Femur (tissue), 1 donor: ENCODE results near the gene GPS1.

Source experiments
- DNase-seq: peaks from one replicate; pipeline ENCODE4 v3.0.0-alpha.2; 2017

The GPS1 gene

DNA sequence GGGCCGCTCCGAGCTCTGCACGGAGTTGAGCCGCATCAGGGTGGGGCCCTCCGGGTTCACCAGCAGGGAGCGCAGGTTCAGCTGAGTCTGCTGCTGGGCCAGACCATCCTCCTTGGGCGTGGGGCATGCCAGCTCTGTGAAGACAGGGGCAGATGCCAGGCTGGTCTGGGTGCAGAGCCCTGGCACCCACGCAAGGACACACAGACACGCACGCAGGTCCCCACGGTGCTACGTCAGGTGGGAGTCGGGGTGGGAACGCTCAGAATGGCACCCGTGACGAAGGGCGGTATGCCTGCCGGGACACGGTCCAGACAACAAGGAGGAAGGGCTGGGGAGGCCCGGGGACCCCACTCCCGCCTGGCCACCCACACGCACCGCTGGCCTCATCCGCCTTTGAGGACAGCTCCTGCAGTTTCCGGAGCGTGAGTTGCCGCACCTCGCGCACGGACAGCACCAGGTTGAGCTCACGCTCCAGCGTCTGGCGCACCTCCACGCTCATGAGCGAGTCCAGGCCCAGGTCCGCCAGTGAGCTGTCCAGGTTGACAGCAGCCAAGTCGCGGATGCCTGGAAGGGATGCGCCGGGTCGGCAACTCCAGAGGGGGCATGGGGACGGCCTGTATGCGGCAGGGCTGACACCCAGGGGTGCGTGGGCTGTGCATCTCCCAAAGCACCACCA, 29.2 kb downstream of the GPS1 start:
- no peak for DNase-seq

DNA sequence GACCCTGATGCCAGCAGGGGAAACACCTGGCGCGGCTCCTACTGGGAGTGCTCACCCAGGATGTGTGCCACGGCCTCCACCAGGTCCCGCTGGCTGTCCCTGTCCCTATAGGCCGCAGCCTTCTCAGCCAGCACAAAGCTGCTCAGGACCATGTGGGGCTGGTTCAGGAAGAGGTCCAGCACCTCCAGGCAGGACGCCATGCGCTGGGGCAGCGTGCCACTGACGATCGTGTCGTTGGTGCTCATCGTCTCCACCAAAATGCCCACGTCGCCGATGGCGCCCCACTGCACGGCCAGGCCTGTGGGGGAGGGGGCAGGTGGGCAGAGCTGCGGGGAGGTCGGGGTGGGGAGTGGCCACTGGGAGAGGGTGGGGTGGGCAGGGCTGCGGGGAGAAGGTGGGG, 29.8 kb downstream of the GPS1 start:
- no peak for DNase-seq

DNA sequence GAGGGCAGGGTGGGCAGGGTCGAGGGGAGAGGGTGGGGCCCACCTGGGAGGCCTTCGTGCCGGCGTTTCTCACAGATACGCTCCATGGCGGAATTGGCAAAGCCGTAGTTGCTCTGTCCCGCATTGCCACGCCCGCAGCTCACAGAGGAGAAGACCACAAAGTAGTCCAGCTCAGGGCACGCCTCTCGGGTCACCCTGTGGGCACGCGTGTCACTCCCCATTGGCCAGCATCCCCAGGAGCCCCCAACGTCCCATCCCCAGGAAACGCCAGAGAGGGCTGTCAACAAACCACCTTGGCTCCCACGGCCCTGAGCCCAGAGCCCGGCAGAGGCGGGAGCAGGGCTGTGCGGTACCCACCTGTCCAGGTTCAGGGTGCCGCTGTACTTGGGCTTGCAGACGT, 30.3 kb downstream of the GPS1 start:
- no peak for DNase-seq

DNA sequence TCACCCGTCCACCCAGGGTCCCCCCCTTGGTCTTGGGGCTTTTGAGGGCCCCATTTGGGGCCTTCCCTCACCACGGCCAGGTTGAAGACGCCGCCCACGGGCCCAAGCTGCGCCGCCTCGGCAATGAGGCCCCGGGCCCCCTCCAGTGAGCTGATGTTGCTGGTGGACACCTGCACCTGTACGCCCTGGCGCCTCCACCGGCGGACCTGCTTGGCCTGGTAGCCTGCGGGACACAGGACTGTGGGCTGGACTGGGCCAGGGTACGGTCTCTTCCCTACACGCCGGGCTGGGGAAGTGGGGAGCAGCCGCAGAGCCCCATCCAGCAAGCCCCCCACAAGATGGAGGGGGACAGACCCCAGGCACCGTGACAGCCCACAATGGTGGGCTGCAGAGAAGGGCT, 30.8 kb downstream of the GPS1 start:
- DNase-seq: no peak

DNA sequence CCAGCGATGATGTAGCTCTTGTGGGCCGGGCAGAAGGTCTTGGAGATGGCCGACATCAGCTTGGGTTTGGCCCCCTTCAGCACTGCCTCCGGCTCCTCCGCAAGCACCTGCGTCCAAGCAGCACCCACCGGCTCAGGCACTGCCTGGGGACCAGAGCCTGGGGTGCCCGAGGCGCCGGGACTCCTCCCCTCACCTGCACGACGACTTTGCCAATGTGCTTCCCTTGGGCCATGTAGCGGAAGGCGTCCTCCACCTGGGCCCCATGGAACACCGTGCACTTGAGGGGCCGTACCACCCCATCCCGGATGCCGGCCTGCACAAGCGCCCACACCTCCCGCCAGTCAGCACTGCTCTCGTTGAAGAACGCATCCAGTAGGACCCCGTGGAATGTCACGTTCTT, 31.3 kb downstream of the GPS1 start:
- no peak for DNase-seq

DNA sequence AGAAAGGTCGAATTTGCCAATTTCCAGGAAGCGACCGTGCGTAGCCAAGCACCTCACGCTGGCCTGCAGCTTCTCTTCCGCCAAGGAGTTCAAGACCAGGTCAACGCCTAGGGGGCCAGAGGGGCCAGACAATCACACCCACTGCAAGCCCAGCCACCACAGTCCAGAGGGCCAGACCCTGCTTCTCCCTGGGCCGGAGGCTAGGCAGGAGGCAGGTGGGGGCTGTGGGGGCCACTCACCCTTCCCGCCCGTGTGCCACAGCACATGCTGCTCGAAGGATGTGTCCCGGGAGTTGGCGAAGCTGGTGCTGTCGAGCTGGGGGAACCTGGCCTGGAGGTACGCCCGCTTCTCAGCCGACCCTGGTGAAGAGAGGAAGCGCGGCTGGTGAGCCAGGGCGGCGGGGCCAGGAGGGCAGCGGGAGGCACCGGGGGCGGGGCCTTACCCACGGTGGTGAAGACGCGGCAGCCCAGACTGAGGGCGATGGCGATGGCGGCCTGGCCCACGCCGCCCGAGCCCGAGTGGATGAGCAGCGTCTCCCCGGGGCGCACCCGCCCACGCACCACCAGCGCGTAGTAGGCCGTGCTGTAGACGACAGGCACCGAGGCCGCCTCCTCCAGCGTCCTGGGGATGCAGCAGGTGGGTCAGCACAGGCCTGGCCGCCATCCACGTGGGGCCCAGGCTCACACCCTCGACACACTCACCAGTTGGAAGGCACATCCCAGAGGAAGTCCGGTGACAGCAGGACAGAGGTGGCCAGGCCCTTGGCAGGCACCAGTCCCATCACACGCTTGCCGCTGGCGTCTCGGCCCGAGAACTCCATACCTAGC, 32.0 kb downstream of the GPS1 start:
- no peak for DNase-seq

DNA sequence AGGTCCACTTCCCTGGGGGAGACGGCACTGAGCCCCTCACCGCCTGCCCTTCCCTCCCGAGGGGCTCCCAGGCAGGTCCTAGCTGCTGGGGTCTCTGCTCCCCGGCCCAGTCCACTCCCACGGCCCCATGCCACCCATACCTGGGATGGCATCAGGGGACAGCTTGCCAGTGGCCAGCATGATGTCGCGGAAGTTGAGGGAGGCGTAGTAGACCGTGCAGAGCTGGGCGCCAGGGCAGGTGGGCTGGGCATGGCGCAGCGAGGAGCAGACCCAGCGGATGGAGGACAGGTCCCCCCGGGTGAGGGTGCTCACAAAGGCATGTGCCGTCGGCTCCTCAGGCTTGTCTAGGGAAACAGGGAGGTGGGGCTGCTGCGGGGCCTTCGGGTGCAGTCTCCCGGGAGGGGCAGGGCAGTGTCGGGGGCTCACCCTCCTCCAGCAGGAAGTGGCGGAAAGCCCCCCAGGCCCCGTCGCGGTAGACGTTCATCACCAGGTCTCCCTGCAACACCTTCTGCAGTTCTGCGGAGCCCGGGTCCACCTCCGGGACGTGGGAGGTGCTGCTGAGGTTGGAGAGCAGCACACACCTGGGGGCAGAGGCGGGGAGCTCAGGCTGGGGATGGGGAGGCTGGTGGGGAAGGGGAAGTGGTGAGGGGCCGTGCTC, 32.8 kb downstream of the GPS1 start:
- DNase-seq: no peak

DNA sequence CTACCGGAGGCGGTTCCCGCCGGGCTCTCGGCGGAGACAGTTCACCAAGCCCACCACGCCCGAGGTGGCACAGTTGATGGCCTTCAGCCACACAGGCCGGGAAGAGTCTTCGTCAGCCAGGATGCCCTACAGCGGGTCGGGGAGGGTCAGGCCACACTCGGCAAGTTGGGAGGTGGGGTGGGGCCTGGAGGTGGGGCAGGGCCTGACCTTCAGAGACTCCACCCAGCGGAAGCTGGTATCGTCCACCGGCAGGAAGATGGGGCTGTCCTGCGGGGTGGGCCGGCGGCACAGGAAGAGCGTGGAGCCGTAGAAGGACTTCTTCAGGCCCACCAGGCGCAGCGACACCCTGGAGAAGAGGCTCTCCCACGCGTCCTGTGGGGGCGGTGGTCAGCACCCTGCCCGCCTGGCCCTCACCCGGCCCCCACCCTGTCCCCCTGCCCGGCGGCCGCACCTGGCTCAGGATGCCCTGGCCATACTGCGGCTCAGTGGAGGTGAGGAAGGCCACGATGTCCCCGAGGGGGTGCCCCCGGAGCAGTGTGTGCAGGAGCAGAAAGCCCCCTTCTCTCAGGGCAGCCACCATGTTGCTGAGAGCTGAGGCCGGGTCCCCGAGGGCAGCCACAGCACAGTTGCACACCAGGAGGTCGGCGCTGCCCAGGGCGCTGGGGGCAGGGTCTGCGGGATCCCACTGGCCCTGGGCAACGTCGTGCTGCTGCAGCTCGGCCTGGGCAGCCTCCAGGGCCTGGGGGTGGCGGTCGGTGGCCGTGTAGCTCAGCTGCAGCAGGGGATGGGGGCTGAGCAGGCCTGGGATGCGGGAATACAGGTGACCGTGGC, 33.5 kb downstream of the GPS1 start:
- DNase-seq: no peak

DNA sequence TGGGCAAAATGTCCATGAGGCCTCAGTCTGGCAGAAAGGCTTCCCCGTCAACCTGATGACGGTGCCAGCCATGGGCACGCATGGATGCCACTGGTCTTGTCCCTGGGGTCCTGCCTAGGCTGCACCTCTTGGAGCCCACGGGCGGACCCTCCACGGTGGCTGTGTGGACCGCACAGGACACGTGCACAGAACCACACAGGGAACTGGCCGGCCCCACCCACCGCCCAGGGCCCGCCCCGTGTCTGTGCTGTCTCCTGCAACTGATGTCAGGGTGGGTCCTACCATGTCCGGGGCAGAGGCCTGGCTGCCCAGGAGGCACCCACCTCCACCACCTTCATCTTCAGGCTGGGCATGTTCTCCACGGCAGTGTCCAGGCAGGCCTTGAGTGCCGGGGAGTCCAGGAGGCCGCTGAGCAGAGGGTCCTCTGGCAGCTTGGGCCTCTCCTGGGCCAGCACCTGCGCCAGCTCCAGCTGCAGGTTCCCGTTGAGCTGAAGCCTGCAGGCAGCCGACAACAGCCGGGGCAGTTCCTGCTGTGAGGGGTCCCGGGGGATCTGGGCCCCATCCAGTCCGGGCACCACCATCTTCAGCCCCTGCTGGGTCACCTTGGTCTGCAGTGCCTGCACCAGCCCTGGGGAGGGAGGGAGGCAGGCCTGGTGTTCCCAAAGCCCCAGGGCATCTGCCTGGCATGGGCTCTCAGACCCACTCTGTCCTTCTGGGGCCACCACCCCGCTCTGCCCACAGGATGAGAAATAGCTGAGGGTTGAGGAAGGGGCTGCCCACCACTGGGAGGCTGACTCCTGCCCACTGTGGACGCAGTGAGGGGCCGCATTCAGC, 34.5 kb downstream of the GPS1 start:
- peak; percentile 19 for DNase-seq

DNA sequence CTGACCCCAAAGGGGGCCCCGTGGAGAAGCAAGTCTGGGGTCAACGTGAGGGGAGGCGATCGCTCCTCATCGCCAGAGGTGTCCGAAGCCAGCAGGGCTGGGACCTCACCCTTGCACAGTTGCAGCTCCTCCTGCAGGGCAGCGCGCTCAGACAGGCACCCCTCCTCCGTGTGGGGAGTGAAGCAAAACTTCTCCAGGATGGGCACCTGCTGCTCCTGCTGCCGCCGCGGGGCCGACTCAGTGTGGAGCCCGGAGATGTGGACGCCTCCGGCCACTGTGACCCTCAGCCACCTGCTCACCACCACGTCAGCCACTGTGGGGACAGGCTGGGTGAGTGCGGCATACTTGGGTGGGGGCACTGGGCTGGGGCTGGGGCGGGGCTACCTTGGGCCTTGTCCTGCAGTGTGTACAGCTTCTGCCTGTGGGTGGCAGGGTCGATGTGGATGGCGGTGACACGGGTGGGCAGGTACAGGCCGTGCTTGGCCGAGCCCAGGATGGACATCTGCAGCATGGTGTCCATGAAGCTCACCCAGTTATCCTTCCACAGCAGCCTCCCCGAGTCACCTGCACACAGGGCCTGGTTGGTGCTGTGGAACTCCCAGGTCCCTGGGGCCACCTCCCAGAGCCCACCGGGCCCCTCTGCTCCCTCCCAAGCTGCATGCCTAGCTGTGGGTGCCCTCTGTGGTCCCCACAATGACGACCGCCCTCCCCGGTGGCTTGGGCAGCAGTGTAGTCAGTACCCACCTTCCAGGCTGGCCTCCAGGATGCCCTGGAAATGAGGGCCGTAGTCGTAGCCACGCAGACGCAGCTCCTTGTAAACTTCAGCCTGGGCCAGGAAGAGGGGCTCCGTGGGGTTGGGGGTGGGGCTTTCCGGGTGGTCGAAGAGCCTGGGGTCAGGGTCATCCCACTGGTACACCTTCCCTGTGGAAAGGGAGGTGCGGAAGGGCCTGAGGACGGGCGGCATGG, 35.5 kb downstream of the GPS1 start:
- peak; percentile 18 for DNase-seq

DNA sequence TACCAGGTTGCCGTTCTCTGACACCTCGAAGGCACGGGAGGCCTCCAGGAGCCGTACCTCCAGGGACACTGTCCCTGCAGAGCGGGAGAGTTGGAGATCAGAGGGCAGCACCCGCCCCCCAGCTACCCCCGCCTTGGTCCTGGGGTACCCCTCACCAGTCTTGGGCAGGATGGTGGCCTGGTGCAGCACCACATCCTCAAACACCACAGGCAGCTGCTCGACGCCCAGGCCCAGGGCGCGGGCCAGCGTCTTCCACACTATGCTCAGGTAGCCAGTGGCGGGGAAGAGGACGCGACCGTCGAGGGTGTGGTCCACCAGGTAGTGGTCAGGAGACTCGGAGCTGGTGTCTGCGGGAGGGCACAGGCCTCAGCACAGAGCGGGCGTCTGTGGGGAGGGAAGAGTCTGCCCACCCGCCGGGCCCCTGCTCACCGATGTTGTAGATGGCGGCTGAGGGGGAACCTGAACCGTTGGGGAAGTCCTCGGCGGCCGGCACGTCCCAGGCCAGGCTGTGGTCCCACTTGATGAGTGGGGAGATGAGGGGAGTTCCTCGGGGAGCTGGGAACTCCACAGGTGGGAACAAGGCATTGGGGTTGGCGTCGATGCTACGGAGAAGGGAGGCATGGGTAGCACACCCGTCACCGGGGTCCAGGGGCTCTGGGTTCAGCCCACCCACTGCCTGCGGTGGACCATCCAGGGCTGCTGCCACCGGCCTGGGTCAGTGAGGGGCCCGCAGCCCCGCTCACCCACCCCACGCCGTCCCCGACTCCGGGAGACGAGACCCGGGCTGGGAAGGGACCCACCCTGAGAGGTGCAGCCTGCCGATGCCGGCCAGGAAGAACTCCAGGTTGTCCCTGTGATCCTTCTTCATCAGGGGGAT, 36.5 kb downstream of the GPS1 start:
- DNase-seq: peak; percentile 16

DNA sequence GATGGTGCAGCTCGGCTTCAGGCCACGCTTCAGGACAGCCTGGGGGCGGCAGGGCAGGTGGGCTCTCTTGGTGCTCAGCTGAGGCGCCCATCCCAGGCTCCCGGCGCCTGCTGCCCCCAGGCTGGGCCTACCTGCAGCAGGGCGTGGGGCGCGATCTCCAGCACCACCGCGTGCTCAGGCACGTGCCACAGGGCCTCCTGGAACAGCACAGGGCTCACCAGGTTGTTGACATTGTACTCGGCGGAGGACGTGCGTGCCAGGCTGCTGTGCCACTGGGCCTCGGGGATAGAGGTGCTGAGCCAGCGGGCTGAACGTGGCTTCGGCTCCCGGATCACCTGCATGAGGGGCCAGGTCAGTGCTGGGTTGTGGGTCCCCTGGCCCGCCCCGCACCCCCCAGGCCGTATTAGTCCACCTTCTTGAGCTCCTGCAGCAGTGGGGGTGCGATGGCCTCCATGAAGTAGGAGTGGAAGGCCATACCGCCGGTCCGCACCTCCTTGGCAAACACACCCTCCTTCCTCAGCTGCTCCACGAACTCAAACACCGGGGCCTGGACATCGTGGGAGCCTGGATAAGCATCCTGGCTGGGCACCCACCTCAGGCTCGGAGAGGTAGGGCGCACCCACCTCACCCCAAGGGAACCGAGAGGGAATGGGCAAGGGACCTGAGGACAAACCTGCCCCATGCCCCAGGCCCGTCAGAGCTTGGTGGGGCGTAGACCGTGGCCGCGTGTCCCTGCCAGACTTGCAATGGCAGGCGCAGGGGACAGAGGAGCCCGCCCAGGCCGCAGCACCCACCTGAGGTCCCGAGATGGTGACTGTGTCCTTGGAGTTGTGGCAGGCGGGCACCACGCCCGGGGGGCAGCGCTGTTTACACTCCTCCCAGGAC, 37.4 kb downstream of the GPS1 start:
- peak; percentile 20 for DNase-seq

DNA sequence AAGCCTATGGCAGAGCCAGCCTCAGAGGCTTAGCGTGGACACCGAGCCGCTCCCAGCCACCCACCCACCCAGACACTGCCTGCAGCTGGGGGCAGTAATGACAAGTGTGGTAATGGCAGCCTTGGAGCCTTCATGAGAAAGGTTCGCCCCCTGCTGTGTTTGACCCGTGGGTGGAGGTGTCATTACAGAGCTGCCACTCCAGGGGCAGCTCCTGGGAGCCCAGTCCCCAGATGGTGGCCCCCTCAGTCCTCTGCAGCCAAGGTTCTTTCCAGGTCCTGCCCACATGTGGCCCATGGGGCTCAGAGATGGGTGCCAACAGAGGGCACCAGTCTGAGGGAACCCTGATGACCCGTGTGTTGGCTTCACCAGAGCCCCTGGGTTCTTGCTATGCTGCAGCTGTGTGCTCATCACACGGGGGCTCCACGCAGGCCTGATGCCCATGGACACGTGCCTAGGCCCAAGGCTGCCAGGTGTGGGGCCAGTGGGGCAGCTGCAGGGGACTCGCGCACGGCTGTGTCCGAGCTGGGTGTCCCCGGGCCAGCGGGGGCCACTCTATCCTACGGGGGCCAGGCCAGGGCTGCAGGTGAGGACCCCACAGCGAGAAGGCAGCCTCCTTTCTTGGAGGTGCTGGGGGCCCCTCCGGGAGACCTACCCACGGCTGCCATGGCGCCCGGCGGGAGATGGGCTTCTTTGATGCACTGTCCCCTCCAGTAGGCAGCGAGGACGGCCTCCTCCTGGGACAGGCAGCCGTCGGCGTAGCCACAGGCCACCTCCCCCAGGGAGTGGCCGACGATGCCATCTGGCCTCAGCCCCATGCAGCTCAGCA, 38.2 kb downstream of the GPS1 start:
- peak; percentile 14 for DNase-seq

DNA sequence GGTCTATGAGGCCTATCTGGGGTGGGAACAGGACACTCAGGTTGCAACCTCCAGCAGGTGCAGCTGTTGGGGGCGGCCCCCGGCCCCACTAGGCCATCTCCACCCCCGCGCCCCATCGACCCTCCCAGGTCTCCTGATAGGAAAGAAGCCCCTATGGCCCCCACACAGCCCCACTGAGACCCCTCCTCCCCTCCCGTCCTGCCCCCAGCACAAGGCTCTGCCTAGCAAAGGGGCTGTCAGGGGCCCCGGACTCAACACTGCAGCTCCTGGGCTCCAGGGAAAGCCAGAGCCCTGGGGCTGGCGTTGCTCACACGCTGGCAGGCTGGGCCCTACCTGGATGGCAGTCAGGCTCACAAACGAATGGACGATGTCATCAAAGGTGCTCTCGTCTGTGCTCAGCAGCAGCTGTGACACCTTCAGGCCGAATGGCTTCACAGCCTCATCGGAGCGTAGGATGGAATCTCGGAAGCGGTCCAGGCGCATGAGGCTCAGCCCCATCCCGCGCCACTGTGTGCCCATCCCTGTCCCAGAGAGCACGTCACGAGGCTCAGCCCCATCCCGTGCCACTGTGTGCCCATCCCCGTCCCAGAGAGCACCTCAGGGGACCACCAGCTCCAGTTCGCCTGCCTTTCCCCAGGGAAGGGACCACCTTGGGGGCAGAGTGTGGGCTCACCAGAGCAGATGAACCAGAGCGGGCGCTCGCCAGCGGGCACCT, 39.0 kb downstream of the GPS1 start:
- DNase-seq: no peak

DNA sequence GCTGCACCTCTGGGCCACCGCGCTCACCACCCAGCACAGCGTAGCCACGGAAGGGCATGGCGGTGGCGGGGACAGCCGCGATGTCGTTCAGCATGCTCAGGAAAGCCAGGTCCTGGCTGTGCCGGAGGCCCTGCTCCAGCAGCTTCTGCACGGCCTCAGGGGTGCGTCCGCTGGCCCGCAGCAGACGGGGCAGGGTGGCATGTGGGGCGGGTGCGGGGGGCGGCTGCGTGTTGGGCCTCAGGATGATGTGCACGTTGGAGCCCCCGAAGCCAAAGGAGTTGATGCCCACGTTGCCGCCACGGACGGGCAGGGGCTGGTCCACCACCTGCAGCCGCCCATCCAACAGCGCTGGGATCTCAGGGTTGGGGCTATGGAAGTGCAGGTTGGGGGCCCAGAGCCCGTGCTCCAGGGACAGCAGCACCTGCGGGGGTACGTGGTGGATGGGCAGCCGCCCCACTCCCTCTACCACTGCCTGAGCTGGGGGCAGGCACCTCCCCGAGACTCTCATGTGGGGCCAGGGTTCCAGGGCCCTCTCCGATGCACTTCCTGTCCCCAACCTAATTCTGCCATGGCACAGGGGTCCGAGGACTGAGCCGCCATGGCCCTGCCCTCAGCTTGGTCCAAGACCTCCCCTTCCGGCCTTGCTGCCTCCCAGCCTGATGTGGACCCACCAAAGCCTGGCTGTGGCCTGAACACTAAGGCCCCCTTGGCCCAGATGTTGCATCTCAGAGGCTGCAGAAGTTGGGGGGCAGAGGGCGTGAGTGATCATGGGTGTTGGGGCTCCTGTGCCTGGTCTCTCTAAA, 39.8 kb downstream of the GPS1 start:
- no peak for DNase-seq

DNA sequence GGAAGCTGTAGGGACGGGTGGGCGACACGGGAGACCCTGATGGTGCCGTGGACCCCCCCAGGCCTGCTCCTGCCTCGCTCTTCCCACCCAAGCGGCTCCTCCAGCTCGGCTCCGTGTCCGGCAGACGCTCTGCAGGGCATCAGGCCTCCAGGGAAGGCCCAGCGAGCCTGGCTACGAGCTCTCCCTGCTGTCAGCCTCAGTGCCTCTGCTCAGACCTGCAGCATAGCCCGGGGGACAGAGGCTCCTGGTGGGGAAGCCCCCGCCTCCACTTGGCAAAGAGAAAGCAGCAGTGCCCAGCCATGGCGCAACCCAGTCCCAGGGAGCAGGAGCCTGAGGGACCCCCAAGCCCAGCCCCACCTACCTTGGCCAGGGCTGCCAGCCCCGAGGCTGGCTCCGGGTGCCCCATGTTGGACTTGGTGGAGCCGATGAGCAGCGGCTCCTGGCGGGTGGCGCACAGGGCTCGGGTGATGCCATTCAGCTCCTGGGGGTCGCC, 40.4 kb downstream of the GPS1 start:
- peak; percentile 15 for DNase-seq
